ENCODE data around the gene INPP5E.

INPP5E gene

DNA sequence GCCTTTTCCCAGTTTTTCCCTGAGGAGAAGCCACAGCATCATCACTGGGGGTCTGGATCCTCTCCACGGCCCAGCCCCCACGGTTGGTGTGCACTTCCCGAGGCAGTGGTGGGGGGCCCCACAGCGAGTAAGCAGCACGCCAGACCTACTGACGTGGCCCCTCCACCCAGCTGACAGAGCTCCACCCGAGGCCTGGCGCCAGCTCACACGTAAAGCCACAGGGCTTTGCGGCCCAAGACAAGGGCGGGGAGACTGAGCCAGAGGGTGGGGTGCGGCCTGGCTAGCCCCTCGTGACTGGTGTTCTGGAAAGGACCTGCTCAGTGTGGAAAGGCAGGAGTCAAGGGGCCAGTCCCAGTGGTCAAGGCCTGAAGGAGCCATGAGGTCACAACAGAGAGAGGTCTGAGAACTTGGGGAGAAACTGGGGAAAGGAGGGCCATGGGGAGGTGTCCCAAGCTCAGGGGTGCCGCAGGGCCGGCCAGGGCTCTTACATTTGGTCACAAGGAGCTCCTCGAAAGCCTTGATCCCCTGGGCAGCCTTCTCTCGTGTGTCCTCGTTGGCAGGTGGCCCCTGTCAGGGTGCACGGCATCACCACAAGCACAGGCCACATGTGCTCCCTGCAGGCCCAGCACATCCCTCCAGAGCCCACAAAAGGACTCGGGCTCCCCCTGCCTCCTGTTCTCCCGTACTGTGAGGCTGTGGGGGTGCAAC is 45.2 kb downstream of the INPP5E start:
- Histone ChIP-seq H3K36me3 (ENCODE audit: control insufficient read depth, low read length) (peaks cover 85% of the 10 kb centered on the region), H3K4me1 (ENCODE audit: control insufficient read depth, low read length) (peaks cover 9% of the 10 kb centered on the region), H3F3A (ENCODE audit: control insufficient read depth, insufficient read depth) (no peaks in the 10 kb centered on the region), H3K27me3 (ENCODE audit: control insufficient read depth, low read length) (no peaks in the 10 kb centered on the region), H3K9me3 (ENCODE audit: control insufficient read depth, insufficient read depth, low read length) (no peaks in the 10 kb centered on the region), H4K20me1 (ENCODE audit: control insufficient read depth, insufficient read depth, low read depth, low read length) (no peaks in the 10 kb centered on the region; the same call in 1 of the 2 replicates), H3K27ac (ENCODE audit: low read depth, low read length) (no peak overlapping the region), H3K4me2 (ENCODE audit: low read length) (no peak overlapping the region), H3K9me2 (replicated peaks; ENCODE audit: control insufficient read depth, low read length) (no peaks in the 10 kb centered on the region), H3K4me3 (ENCODE audit: low read length) (no peak overlapping the region), H3K79me2 (ENCODE audit: control insufficient read depth, low read length) (peaks cover 28% of the 10 kb centered on the region)
- TF ChIP-seq EZH2phosphoT487 (IDR thresholded peaks at IDR 0.05; ENCODE audit: borderline replicate concordance, low read length): no peak
- TF ChIP-seq, protein P1, sequence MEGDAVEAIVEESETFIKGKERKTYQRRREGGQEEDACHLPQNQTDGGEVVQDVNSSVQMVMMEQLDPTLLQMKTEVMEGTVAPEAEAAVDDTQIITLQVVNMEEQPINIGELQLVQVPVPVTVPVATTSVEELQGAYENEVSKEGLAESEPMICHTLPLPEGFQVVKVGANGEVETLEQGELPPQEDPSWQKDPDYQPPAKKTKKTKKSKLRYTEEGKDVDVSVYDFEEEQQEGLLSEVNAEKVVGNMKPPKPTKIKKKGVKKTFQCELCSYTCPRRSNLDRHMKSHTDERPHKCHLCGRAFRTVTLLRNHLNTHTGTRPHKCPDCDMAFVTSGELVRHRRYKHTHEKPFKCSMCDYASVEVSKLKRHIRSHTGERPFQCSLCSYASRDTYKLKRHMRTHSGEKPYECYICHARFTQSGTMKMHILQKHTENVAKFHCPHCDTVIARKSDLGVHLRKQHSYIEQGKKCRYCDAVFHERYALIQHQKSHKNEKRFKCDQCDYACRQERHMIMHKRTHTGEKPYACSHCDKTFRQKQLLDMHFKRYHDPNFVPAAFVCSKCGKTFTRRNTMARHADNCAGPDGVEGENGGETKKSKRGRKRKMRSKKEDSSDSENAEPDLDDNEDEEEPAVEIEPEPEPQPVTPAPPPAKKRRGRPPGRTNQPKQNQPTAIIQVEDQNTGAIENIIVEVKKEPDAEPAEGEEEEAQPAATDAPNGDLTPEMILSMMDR (IDR thresholded peaks at IDR 0.05; ENCODE audit: low read depth, low read length, poor library complexity, severe bottlenecking): no peak

- Histone ChIP-seq H3F3A (ENCODE audit: control insufficient read depth, insufficient read depth) (no peaks in the 10 kb centered on the region), H4K20me1 (ENCODE audit: control insufficient read depth, insufficient read depth, low read depth, low read length) (no peaks in the 10 kb centered on the region), H3K4me1 (ENCODE audit: control insufficient read depth, low read length) (peaks cover 3% of the 10 kb centered on the region), H3K9me3 (ENCODE audit: control insufficient read depth, insufficient read depth, low read length) (no peaks in the 10 kb centered on the region), H3K4me2 (ENCODE audit: low read length) (no peak overlapping the region), H3K27ac (ENCODE audit: low read depth, low read length) (no peak overlapping the region), H3K79me2 (ENCODE audit: control insufficient read depth, low read length) (peaks cover 19% of the 10 kb centered on the region), H3K27me3 (ENCODE audit: control insufficient read depth, low read length) (no peaks in the 10 kb centered on the region), H3K36me3 (ENCODE audit: control insufficient read depth, low read length) (peaks cover 90% of the 10 kb centered on the region), H3K4me3 (ENCODE audit: low read length) (no peak overlapping the region), H3K9me2 (replicated peaks; ENCODE audit: control insufficient read depth, low read length) (no peaks in the 10 kb centered on the region)
- no peak for TF ChIP-seq EZH2phosphoT487 (IDR thresholded peaks at IDR 0.05; ENCODE audit: borderline replicate concordance, low read length)
- TF ChIP-seq, protein P1 (IDR thresholded peaks at IDR 0.05; ENCODE audit: low read depth, low read length, poor library complexity, severe bottlenecking): no peak
These were observed 46.1 kb downstream of the INPP5E start for GRCh38 chr9:136393531-136393930.

DNA sequence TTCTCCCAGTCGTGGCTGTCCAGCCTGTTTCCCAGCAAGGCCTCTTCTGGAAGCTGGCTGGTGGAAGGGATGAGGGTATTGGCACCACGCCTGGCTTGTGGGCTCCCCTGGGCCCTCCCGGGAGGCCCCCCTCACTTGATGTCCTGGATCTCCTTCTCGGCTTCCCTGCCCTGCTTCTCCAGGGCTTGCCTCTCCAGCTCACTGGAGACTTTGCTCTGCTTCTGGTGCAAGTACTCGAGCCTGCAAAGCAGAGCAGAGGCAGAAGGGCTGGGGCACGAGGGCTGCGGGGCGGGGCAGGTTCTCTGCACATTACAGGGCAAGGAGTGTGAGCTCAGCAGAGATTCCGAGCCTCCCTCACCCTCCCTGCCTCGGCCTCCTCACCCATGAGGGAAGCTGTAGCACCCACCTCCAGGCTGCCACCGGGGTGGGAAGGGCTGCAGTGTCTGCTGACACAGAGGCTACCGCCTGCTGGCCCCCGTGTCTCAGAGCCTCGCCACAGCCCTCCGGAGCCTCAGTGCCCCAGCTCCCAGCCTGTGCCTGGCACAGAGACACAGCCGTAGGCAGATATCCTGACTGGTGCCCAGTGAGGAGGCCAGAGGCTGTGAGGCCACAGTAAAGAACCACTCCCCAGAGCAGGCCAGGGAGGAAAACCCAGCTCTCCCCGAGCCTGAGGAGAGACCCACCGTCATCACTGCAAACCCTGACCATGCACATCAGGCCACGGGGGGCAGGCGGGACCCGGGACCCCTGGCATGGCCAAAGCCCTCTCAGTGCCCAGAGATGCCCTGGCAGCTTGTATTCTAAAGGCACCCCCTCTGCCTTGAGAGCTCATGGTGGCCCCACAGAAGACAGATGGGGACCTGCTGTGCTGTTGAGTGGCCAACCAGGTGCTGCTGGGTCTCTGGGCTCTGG is 46.9 kb downstream of the INPP5E start:
- no peaks in the 10 kb centered on the region for H3K9me3 ChIP-seq (ENCODE audit: control insufficient read depth, insufficient read depth, low read length)

More for the DNA sequence above, 46.9 kb downstream of the INPP5E start:
- no peaks in the 10 kb centered on the region for H3K4me1 ChIP-seq (ENCODE audit: control insufficient read depth, low read length)
- no peak overlapping the region for H3K27ac ChIP-seq (ENCODE audit: low read depth, low read length)
- no peak overlapping the region for H3K4me2 ChIP-seq (ENCODE audit: low read length)
- H3F3A ChIP-seq (ENCODE audit: control insufficient read depth, insufficient read depth): no peaks in the 10 kb centered on the region
- peaks cover 12% of the 10 kb centered on the region for H3K79me2 ChIP-seq (ENCODE audit: control insufficient read depth, low read length)
- H3K27me3 ChIP-seq (ENCODE audit: control insufficient read depth, low read length): no peaks in the 10 kb centered on the region
- TF ChIP-seq, protein P1 (IDR thresholded peaks at IDR 0.05; ENCODE audit: low read depth, low read length, poor library complexity, severe bottlenecking): no peak
- TF ChIP-seq EZH2phosphoT487 (IDR thresholded peaks at IDR 0.05; ENCODE audit: borderline replicate concordance, low read length): no peak
- H3K9me2 ChIP-seq (replicated peaks; ENCODE audit: control insufficient read depth, low read length): no peaks in the 10 kb centered on the region
- H3K36me3 ChIP-seq (ENCODE audit: control insufficient read depth, low read length): peaks cover 87% of the 10 kb centered on the region
- H4K20me1 ChIP-seq (ENCODE audit: control insufficient read depth, insufficient read depth, low read depth, low read length): no peaks in the 10 kb centered on the region
- no peak overlapping the region for H3K4me3 ChIP-seq (ENCODE audit: low read length)
